ENCODE results near the gene TRIM41.
"Not testable (repeated sequence)": the region's sequence is repeated elsewhere in the genome, so short reads cannot be mapped to it uniquely, and the experiment has no call there.

The TRIM41 gene

DNA sequence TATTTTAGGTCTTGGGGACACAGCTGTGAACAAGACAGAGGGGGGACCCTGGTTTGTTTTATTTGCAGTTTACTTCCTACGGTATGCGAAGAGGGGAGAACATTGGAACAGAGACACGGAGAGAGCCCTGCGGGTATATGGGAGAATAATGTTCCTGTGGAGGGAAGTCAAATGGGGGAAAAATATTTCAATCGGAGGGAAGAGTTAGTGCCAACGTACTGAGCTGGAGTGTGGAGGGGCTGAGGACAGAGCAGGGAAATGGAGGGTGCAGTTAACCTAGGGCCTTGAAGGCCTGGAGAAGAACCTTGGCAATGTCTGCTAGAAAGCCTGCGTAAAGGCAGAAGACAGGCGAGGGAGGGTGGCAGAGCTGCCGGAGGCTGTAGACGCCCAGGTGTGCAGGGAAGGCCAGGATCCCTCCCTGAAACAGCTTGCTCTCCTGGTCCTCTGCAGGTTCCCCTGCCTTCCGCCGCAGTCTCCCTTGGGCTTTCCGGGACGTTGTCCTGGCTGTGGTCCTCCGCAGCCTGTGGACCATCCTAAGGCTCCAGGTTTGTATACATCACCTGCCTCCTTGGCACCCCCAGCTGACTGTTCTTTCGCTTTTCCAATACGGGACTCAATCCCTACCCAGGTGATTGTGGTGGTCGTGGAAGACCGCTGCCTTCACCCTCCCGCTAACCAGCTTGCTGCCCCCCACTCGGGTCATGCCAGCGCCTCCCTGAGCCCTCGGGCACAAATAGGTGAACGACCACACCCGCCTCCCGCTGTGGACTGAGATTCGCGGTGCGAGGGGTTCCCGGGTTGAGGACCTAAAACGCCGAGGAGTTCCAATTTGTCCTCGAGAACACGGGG, 22.6 kb downstream of the TRIM41 start:
- DNase-seq (ENCODE audit: insufficient read length, low spot score), result peak; percentile 19
- FAIRE-seq, result no peak

DNA sequence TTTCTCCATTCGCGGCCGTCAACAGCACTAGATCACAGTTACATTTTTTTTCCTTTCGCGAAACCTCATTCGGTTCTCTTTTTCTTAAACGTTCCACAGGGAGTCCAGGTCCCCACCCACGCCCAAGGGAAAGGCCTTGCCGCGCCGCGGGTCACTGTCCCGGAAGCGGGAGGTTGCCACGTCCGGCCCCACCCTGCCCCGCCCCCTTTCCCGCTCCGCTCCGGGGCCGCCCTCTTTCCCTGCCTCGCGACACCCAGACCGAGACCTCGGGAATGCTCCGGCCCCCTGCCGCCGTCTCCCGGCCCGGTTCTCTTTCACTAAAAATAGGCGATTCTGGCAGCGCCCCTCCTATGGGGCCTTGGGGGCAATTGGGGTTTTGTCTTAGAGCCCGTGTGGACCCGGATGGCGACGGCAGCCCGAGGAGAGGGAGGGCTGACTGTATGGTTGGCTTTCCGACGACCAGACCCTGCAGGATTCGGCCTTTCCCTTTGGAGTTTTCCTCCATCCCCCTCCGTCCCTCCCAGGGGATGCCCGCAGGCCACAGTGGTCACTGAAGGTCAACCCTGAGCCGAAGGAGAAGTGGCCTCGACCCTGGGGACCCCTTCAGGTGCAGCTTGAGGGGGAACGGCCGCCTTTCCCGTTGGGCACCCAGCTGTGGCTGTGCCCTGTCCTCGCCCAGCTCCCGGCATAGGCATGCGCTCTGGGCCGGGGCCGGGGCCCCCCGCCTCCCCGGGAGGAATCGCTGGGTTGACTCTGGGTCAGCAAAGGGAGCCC, 23.4 kb downstream of the TRIM41 start:
- FAIRE-seq, result no peak

DNA sequence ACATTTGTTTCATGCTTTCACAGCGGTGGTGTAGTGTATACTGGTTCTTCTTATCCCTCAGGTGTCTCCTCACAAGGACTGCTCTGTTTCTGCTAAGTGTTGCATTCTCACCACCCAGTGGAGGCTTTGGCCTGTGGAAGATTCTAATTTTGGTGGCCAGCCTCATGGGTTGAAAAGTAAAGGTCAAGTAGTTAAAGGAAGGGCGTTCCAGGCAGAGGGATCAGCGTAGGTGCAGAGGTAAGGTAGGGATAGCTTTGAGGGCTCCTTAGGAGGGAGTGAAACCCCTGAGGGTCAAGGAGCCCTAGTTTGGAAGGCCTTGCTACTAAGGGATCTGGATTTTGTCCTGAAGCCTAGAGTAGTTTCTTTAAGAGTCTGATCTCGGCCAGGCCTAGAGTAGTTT, 25.2 kb downstream of the TRIM41 start:
- FAIRE-seq, result no peak
- DNase-seq (ENCODE audit: insufficient read length, low spot score), result no peak

More for the DNA sequence above, 23.4 kb downstream of the TRIM41 start:
- DNase-seq (ENCODE audit: insufficient read length, low spot score), result peak; percentile 80

DNA sequence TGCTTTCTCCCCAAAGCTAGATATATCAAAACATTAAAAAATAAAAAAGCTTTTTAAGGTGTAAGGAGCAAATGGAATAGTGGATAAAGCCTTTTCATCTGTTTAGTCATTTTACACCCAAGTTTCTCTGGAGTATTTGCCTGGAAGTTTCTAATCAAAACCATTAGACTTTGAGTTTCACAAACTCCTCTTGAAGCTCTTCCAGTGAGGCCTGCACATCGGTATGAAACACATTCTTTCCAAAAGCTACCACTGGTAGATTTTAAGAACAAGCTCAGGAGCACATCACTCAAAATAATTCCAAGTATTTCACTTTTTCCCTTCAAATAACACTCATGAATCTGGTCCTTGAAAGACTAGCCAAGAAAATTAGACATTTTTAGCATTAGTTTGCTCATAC, 32.2 kb downstream of the TRIM41 start:
- FAIRE-seq, result no peak

GRCh38 chr5:181255836-181256578, 32.9 kb downstream of the TRIM41 start:
- DNase-seq (ENCODE audit: insufficient read length, low spot score) (no peak), FAIRE-seq (no peak)

More for the DNA sequence above, 32.2 kb downstream of the TRIM41 start:
- DNase-seq (ENCODE audit: insufficient read length, low spot score), result no peak

DNA sequence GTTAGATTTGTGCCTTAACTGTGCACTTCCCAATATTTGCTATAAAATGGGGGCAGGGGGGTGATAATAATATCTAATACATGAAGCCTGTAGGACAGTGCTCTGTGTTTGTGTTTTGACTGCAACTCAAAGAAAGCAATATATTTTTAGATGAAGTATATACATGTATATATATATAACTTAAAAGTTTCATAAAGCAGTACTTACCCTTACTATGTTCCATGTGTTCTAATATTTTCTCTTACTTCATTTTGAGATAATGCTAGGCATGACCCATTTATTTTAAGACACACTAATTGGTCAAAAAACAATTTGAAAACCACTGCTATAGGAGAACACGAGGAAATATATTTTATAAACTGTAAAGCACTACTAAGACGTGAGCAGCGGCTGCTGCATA, 35.5 kb downstream of the TRIM41 start:
- DNase-seq (ENCODE audit: insufficient read length, low spot score) (no peak), FAIRE-seq (no peak)

- no peak for FAIRE-seq
Measured at GRCh38 chr5:181259283-181259682, 36.2 kb downstream of the TRIM41 start.

DNA sequence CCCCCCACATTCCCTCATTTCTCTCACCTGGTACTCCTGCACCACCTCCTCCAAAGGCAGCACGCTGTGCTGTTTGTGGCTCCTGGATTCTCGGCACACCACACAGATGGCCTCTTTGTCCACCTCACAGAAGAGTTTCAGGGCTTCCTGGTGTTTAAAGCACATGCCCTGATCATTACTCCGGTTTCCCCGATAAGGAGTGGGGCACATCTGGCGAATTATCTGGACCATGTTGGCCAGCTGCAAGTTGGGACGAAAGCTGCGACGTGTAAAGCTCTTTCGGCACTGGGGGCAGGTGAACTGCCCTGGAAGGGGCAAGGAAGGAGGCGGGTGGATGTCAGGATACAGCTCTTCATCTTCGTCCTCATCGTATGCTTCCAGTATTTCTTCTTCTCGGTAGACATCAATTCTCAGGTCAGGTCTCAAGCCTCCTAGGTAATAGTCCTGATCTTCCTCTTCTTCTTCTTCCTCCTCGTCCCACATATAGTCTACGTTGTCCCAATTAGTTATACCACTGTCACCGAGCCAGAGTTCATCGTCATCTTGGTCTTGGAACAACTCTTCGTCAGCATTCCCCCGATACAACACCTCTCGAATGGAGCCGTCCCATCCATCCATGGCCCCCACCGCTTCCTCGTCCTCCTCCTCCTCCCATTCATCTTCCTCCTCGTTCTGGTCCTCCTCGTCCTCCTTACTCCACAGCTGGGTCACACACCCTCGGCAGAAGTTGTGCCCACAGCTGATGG, 37.1 kb downstream of the TRIM41 start:
- no peak for FAIRE-seq
- DNase-seq (ENCODE audit: insufficient read length, low spot score), result no peak

More at GRCh38 chr5:181259283-181259682, 36.2 kb downstream of the TRIM41 start:
- DNase-seq (ENCODE audit: insufficient read length, low spot score), result no peak

DNA sequence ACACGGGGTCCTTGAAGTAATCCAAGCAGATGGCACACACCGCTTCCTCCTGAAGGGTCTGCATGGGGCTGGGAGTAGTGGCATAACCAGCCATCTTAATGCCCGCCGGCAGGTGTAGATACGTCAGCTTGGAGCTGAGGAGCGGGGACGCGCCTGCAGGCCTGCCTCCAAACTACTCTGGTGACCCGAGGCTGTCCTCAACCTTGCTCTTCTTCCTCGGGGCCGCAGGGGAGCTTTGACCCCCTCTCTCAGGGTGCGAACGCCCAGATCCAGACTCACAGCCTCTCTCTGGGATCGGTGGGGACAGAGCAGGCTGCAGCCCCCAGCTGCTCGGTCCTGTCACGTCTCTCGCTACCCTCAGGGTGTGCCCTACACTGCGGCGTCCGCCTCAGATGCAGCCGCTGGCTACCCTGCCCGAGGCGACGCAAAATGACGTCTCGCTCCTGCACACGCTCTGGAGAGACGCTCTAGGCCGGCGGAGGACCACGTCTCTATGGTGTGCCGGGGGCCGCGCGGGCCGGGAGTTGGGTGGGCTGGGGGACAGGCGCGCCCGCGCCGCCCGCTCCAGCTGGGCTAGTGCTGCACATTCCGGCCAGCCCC, 37.7 kb downstream of the TRIM41 start, which contains the start of gene TRIM52:
Gene TRIM52 (minus strand): TSS at position 424 of the 600 bp plus-strand sequence. CDS start 330 bp downstream, at position 94.
- FAIRE-seq (peak; percentile 86), DNase-seq (ENCODE audit: insufficient read length, low spot score) (peak; percentile 89)

GRCh38 chr5:181261320-181262049, 38.4 kb downstream of the TRIM41 start:
- DNase-seq (ENCODE audit: insufficient read length, low spot score) (peak; percentile 51), FAIRE-seq (no peak)

GRCh38 chr5:181263633-181264032, 40.6 kb downstream of the TRIM41 start:
- FAIRE-seq, result no peak
- no peak for DNase-seq (ENCODE audit: insufficient read length, low spot score)

GRCh38 chr5:181265092-181265671, 42.1 kb downstream of the TRIM41 start:
- no peak for FAIRE-seq

GRCh38 chr5:181267291-181267904, 44.3 kb downstream of the TRIM41 start:
- FAIRE-seq; DNase-seq (ENCODE audit: insufficient read length, low spot score): not testable (repeated sequence)

More at GRCh38 chr5:181265092-181265671, 42.1 kb downstream of the TRIM41 start:
- DNase-seq (ENCODE audit: insufficient read length, low spot score), result no peak

- not testable (repeated sequence) for DNase-seq (ENCODE audit: insufficient read length, low spot score); FAIRE-seq
Measured at GRCh38 chr5:181267907-181268306, 44.8 kb downstream of the TRIM41 start.

- no peak for DNase-seq (ENCODE audit: insufficient read length, low spot score)
- no peak for FAIRE-seq
Measured at GRCh38 chr5:181271081-181271480, 48.0 kb downstream of the TRIM41 start.

- not testable (repeated sequence) for DNase-seq (ENCODE audit: insufficient read length, low spot score); FAIRE-seq
Measured at GRCh38 chr5:181273433-181273744, 50.3 kb downstream of the TRIM41 start.

- FAIRE-seq, result no peak
Measured at GRCh38 chr5:181280251-181280762, 57.2 kb downstream of the TRIM41 start.

More at GRCh38 chr5:181280251-181280762, 57.2 kb downstream of the TRIM41 start:
- DNase-seq (ENCODE audit: insufficient read length, low spot score), result no peak
